ENCODE data around the gene COPZ1. TPM values are rescaled to one million over a fixed set of nuclear protein-coding genes. Genes with fewer than 3 reads are reported as not detected.

COPZ1 gene
- total and polyA plus RNA-seq, 9 of the 15 experiments (the other 6 are each of a cell fraction or from before 2014, with no cell fraction given) = 137 to 487 (median 233) TPM

GRCh38 chr12:54304187-54304810 is 20.6 kb upstream of the COPZ1 start (continued):
- TF ChIP-seq CUX1 (CRISPR knock-in tag; IDR thresholded peaks at IDR 0.05) (peak; percentile 78; the same call in 1 of the 2 replicates), OTX1 (CRISPR knock-in tag; IDR thresholded peaks at IDR 0.05) (no peak), ELK3 (CRISPR knock-in tag; IDR thresholded peaks at IDR 0.05) (no peak), BRCA1 (IDR thresholded peaks at IDR 0.05) (no peak), BRCA1 (CRISPR knock-in tag; IDR thresholded peaks at IDR 0.05) (no peak), MITF (IDR thresholded peaks at IDR 0.05) (peak; percentile 82; the same call in 1 of the 2 replicates), PRPF4 (IDR thresholded peaks at IDR 0.05; ENCODE audit: insufficient read depth, low read depth, low read length, poor library complexity, severe bottlenecking) (peak; percentile 86), ZFPM2 (CRISPR knock-in tag; IDR thresholded peaks at IDR 0.05) (no peak), TARDBP (IDR thresholded peaks at IDR 0.05) (peak; percentile 84), CBX2 (IDR thresholded peaks at IDR 0.05; ENCODE audit: insufficient read depth, low read length, poor library complexity, severe bottlenecking) (no peak), TCFL5 (CRISPR knock-in tag; conservative IDR thresholded peaks at IDR 0.05) (0 out of 2 replicates have a peak, but pooled peaks have one; percentile 47), TEAD2 (tag; IDR thresholded peaks at IDR 0.05) (no peak), EP400 (IDR thresholded peaks at IDR 0.05) (no peak), PKNOX1 (IDR thresholded peaks at IDR 0.05) (peak; percentile 37)
- TF ChIP-seq, protein P1, sequence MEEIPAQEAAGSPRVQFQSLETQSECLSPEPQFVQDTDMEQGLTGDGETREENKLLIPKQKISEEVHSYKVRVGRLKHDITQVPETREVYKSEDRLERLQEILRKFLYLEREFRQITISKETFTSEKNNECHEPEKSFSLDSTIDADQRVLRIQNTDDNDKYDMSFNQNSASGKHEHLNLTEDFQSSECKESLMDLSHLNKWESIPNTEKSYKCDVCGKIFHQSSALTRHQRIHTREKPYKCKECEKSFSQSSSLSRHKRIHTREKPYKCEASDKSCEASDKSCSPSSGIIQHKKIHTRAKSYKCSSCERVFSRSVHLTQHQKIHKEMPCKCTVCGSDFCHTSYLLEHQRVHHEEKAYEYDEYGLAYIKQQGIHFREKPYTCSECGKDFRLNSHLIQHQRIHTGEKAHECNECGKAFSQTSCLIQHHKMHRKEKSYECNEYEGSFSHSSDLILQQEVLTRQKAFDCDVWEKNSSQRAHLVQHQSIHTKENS (CRISPR knock-in tag; IDR thresholded peaks at IDR 0.05) = no peak
- TF ChIP-seq, protein P2, sequence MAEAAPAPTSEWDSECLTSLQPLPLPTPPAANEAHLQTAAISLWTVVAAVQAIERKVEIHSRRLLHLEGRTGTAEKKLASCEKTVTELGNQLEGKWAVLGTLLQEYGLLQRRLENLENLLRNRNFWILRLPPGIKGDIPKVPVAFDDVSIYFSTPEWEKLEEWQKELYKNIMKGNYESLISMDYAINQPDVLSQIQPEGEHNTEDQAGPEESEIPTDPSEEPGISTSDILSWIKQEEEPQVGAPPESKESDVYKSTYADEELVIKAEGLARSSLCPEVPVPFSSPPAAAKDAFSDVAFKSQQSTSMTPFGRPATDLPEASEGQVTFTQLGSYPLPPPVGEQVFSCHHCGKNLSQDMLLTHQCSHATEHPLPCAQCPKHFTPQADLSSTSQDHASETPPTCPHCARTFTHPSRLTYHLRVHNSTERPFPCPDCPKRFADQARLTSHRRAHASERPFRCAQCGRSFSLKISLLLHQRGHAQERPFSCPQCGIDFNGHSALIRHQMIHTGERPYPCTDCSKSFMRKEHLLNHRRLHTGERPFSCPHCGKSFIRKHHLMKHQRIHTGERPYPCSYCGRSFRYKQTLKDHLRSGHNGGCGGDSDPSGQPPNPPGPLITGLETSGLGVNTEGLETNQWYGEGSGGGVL (CRISPR knock-in tag; IDR thresholded peaks at IDR 0.05) = no peak
